IMR-90 (cell line): ENCODE data around the gene UGT1A10. TPM values are rescaled to one million over a fixed set of nuclear protein-coding genes. Genes with fewer than 3 reads are reported as not detected.

Experiments used
- ATAC-seq: fragments of 200-7000 bp; cut with Tn5 transposase; 2 replicates; pipeline ENCODE4 v1.9.1; 2020; ENCODE audit warnings: low read depth, mild to moderate bottlenecking, moderate library complexity
- BruUV-seq: library from RNA; stranded (reverse); fragments of 400-500 nt; replicated peaks from 2 replicates; lab custom pipeline; 2021; lab: Mats Ljungman, UMichigan
- CTCF ChIA-PET: fragments of 300-600 bp; formaldehyde crosslinking; extraction: SDS; loops from one replicate; lab custom pipeline; 2021; ENCODE audit warnings: antibody characterized with exemption; lab: Yijun Ruan, JAX
- POLR2A ChIA-PET: fragments of 300-600 bp; sonication (Branson Sonifier 250); formaldehyde crosslinking; loops from one replicate; lab custom pipeline; 2022; ENCODE audit warnings: antibody characterized with exemption; ENCODE audit not compliant: unreplicated experiment; lab: Charles Lee
- DNase-seq: peaks from one replicate; pipeline ENCODE4 v3.0.0; 2013
- H2AFZ ChIP-seq: replicated peaks from 2 replicates; pipeline ENCODE3; 2013; ENCODE audit warnings: low read length, mild to moderate bottlenecking; ENCODE audit not compliant: poor library complexity
- H2AK5ac ChIP-seq: 2 replicates; pipeline ENCODE4 v1.6.1; 2013; ENCODE audit warnings: low read depth, low read length, inconsistent platforms
- H2AK9ac ChIP-seq: replicated peaks from 2 replicates; pipeline ENCODE3; 2013; ENCODE audit warnings: mild to moderate bottlenecking, low read depth, low read length, moderate library complexity; ENCODE audit not compliant: poor library complexity
- H2BK120ac ChIP-seq: 2 replicates; pipeline ENCODE4 v1.6.1; 2013; ENCODE audit warnings: low read depth, low read length, inconsistent platforms
- H2BK15ac ChIP-seq: 3 replicates; pipeline ENCODE4 v1.6.1; 2013; ENCODE audit warnings: low read depth, low read length, inconsistent platforms
- H2BK20ac ChIP-seq: 2 replicates; pipeline ENCODE4 v1.6.1; 2013; ENCODE audit warnings: low read depth, mild to moderate bottlenecking, inconsistent platforms, low read length, moderate library complexity
- H2BK5ac ChIP-seq: 2 replicates; pipeline ENCODE4 v1.6.1; 2013; ENCODE audit warnings: mild to moderate bottlenecking, low read depth, low read length, inconsistent platforms; ENCODE audit not compliant: poor library complexity, severe bottlenecking
- H3K14ac ChIP-seq: replicated peaks from 2 replicates; pipeline ENCODE4 v1.6.1; 2013; ENCODE audit warnings: low read depth, low read length, inconsistent platforms
- H3K18ac ChIP-seq: 2 replicates; pipeline ENCODE4 v1.6.1; 2013; ENCODE audit warnings: low read depth, low read length, control low read depth
- H3K23ac ChIP-seq: 2 replicates; pipeline ENCODE4 v1.6.1; 2013; ENCODE audit warnings: low read depth, low read length, inconsistent platforms
- H3K27ac ChIP-seq: 2 replicates; pipeline ENCODE4 v1.5.1; 2013; ENCODE audit warnings: mild to moderate bottlenecking, control low read depth, low read length; ENCODE audit not compliant: insufficient read depth
- H3K27me3 ChIP-seq: 2 replicates; pipeline ENCODE4 v1.6.1; 2013; ENCODE audit warnings: low read length; ENCODE audit not compliant: control insufficient read depth, insufficient read depth
- H3K36me3 ChIP-seq: 2 replicates; pipeline ENCODE4 v1.6.1; 2013; ENCODE audit warnings: low read length, mixed read lengths; ENCODE audit not compliant: control insufficient read depth, insufficient read depth
- H3K4ac ChIP-seq: 2 replicates; pipeline ENCODE4 v1.6.1; 2013; ENCODE audit warnings: low read depth, low read length, inconsistent platforms
- H3K4me1 ChIP-seq: 2 replicates; pipeline ENCODE4 v1.6.1; 2013; ENCODE audit warnings: low read length, mixed read lengths; ENCODE audit not compliant: control insufficient read depth, insufficient read depth
- H3K4me2 ChIP-seq: 2 replicates; pipeline ENCODE4 v1.6.1; 2013; ENCODE audit warnings: low read depth, mild to moderate bottlenecking, control low read depth, low read length, moderate library complexity
- H3K4me3 ChIP-seq: 2 replicates; pipeline ENCODE4 v1.5.1; 2013; ENCODE audit warnings: low read depth, mild to moderate bottlenecking, control low read depth, low read length, moderate library complexity; ENCODE audit not compliant: insufficient read depth
- H3K56ac ChIP-seq: 2 replicates; pipeline ENCODE4 v1.6.1; 2013; ENCODE audit warnings: low read length, inconsistent platforms; ENCODE audit not compliant: insufficient read depth; ENCODE audit errors: extremely low read depth
- H3K79me1 ChIP-seq, 2 experiments: 2 replicates each; pipeline ENCODE4 v1.6.1; 2013; ENCODE audit warnings: low read length in 2 of 2, inconsistent platforms in 1 of 2, low read depth in 1 of 2
- H3K9ac ChIP-seq: 2 replicates; pipeline ENCODE4 v1.6.1; 2013; ENCODE audit warnings: low read depth, low read length, control low read depth
- H3K9me1 ChIP-seq: 2 replicates; pipeline ENCODE4 v1.6.1; 2013; ENCODE audit warnings: low read length, inconsistent platforms; ENCODE audit not compliant: insufficient read depth
- H3K9me3 ChIP-seq: 2 replicates; pipeline ENCODE4 v1.6.1; 2013; ENCODE audit warnings: low read length; ENCODE audit not compliant: control insufficient read depth, insufficient read depth
- H4K20me1 ChIP-seq: 2 replicates; pipeline ENCODE4 v1.6.1; 2013; ENCODE audit warnings: low read length, inconsistent platforms; ENCODE audit not compliant: insufficient read depth
- H4K5ac ChIP-seq: 2 replicates; pipeline ENCODE4 v1.6.1; 2013; ENCODE audit warnings: mild to moderate bottlenecking, low read depth, low read length, control low read depth
- H4K8ac ChIP-seq, 2 experiments: 2 replicates each; pipeline ENCODE4 v1.6.1; 2013; ENCODE audit warnings: low read depth in 2 of 2, low read length in 2 of 2, control low read depth in 1 of 2, inconsistent platforms in 1 of 2
- H4K91ac ChIP-seq: 2 replicates; pipeline ENCODE4 v1.6.1; 2013; ENCODE audit warnings: low read depth, low read length, inconsistent platforms; ENCODE audit not compliant: insufficient read depth
- BHLHE40 ChIP-seq: fragments of 150-350 bp; IDR thresholded peaks from 2 replicates; pipeline ENCODE4 v1.6.1; 2016; ENCODE audit warnings: mild to moderate bottlenecking, low read depth, low read length
- CEBPB ChIP-seq: IDR thresholded peaks from 2 replicates; pipeline ENCODE4 v1.6.1; 2012; ENCODE audit warnings: low read depth, low read length, improper control_type of control experiment
- CHD1 ChIP-seq: IDR thresholded peaks from 2 replicates; pipeline ENCODE4 v1.6.1; 2012; ENCODE audit warnings: low read depth, low read length, improper control_type of control experiment
- CTCF ChIP-seq: conservative IDR thresholded peaks from 2 replicates; pipeline ENCODE4 v1.5.1; 2012; ENCODE audit warnings: mild to moderate bottlenecking, low read depth, low read length, improper control_type of control experiment
- MAZ ChIP-seq: IDR thresholded peaks from 2 replicates; pipeline ENCODE4 v1.6.1; 2012; ENCODE audit warnings: low read depth, mild to moderate bottlenecking, low read length, improper control_type of control experiment, moderate library complexity, borderline replicate concordance
- NFE2L2 ChIP-seq: fragments of 150-350 bp; IDR thresholded peaks from 2 replicates; pipeline ENCODE4 v1.6.1; 2016; ENCODE audit warnings: low read depth, mild to moderate bottlenecking, low read length
- POLR2A ChIP-seq: IDR thresholded peaks from 2 replicates; pipeline ENCODE4 v1.6.1; 2012; ENCODE audit warnings: mild to moderate bottlenecking, low read depth, low read length
- RAD21 ChIP-seq: IDR thresholded peaks from 2 replicates; pipeline ENCODE4 v1.6.1; 2012; ENCODE audit warnings: low read length, improper control_type of control experiment
- RFX5 ChIP-seq: IDR thresholded peaks from 2 replicates; pipeline ENCODE4 v1.8.0; 2012; ENCODE audit warnings: low read depth, mild to moderate bottlenecking, low read length, moderate library complexity
- SMC3 ChIP-seq: fragments of 150-350 bp; IDR thresholded peaks from 2 replicates; pipeline ENCODE4 v1.6.1; 2016; ENCODE audit warnings: low read depth, mild to moderate bottlenecking, antibody characterized with exemption, low read length, moderate library complexity
- WGBS, 2 experiments: methylation state at CpG; one replicate each; pipeline versions ENCODE4 v1.1.5 to v1.1.7; 2013; ENCODE audit warnings: missing lambda C conversion rate in 2 of 2; ENCODE audit not compliant: insufficient read length in 1 of 2; ENCODE audit errors: extremely low coverage in 2 of 2; 5-methylcytosine and 5-hydroxymethylcytosine counted together
- dilution Hi-C: fragments of 300-500 bp; cut with HindIII; formaldehyde crosslinking; loops from one replicate; pipeline ENCODE4 v1.14.3; 2018; ENCODE audit warnings: low sequenced_read_pairs; ENCODE audit not compliant: unreplicated experiment
- in situ Hi-C: fragments of 300-500 bp; cut with MboI; formaldehyde crosslinking; loops from 3 replicates; pipeline ENCODE4 v1.14.3; 2019; ENCODE audit warnings: low sequenced_read_pairs, inconsistent platforms, mixed read lengths
- intact Hi-C: fragments of 100-400 bp; cut with micrococcal nuclease; formaldehyde crosslinking; loops from 2 replicates; pipeline ENCODE4 v1.10.0; 2022
- polyA plus RNA-seq, 3 experiments: library from polyadenylated mRNA; depleted of rRNA; stranded (reverse); fragments of >200 nt; gene quantifications; 2 replicates each; pipeline ENCODE4 v1.2.3, GENCODE V29; 2012; ENCODE audit warnings: low replicate concordance in 1 of 3
- total RNA-seq: library from RNA; depleted of rRNA; stranded (reverse); fragments of >200 nt; gene quantifications from 2 replicates; pipeline ENCODE4 v1.2.3, GENCODE V29; 2012
- TF ChIP-seq, protein P1 (sequence below): fragments of 150-350 bp; IDR thresholded peaks from 2 replicates; pipeline ENCODE4 v1.6.1; 2016; ENCODE audit warnings: low read depth, mild to moderate bottlenecking, low read length, moderate library complexity, borderline replicate concordance
- TF ChIP-seq, protein P2 (sequence below): fragments of 150-350 bp; IDR thresholded peaks from 2 replicates; pipeline ENCODE4 v1.6.1; 2017; ENCODE audit warnings: mild to moderate bottlenecking, antibody characterized with exemption, low read length, low read depth

The UGT1A10 gene
- total and polyA plus RNA-seq, 2 of the 4 experiments (the other 2 are of a cell fraction), result not detected

GRCh38 chr2:233818639-233819621 is 182.7 kb downstream of the UGT1A10 start:
- Histone ChIP-seq H3K4ac (no peak overlapping the region), H3K4me2 (no peak overlapping the region), H3K56ac (no peak overlapping the region), H2AFZ (peak overlapping the region; percentile 23), H3K4me1 (no peaks in the 10 kb centered on the region), H3K9me3 (no peaks in the 10 kb centered on the region), H3K18ac (no peak overlapping the region), H4K8ac (no peak overlapping the region), H2BK120ac (no peak overlapping the region), H3K27me3 (peaks cover 7% of the 10 kb centered on the region; the same call in 1 of the 2 replicates), H2BK15ac (no peak overlapping the region), H4K91ac (no peak overlapping the region), H2AK9ac (peak overlapping the region; percentile 37), H3K27ac (no peak overlapping the region), H3K36me3 (no peaks in the 10 kb centered on the region), H3K23ac (no peak overlapping the region), H2BK20ac (no peak overlapping the region), H3K9ac (no peak overlapping the region), H3K79me1 (no peaks in the 10 kb centered on the region), H4K20me1 (no peaks in the 10 kb centered on the region), H4K5ac (no peak overlapping the region), H2BK5ac (no peak overlapping the region), H3K4me3 (no peak overlapping the region), H3K9me1 (no peaks in the 10 kb centered on the region), H3K14ac (no peak overlapping the region), H2AK5ac (no peak overlapping the region)
- intact Hi-C loops, result no loop called here
- POLR2A ChIA-PET, result no interaction called here
- ATAC-seq (no peak), DNase-seq (no peak)
- WGBS, 2 experiments, result 57% methylated on average over 6 of the region's 17 CpGs; no CpG with 5 or more reads in 1 of the 2 experiments
- TF ChIP-seq CEBPB, result no peak
- TF ChIP-seq RAD21, result no peak
- TF ChIP-seq, protein P1, sequence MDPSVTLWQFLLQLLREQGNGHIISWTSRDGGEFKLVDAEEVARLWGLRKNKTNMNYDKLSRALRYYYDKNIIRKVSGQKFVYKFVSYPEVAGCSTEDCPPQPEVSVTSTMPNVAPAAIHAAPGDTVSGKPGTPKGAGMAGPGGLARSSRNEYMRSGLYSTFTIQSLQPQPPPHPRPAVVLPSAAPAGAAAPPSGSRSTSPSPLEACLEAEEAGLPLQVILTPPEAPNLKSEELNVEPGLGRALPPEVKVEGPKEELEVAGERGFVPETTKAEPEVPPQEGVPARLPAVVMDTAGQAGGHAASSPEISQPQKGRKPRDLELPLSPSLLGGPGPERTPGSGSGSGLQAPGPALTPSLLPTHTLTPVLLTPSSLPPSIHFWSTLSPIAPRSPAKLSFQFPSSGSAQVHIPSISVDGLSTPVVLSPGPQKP, result no peak
- no peak for TF ChIP-seq CTCF
- no peak for TF ChIP-seq POLR2A
- TF ChIP-seq, protein P2, sequence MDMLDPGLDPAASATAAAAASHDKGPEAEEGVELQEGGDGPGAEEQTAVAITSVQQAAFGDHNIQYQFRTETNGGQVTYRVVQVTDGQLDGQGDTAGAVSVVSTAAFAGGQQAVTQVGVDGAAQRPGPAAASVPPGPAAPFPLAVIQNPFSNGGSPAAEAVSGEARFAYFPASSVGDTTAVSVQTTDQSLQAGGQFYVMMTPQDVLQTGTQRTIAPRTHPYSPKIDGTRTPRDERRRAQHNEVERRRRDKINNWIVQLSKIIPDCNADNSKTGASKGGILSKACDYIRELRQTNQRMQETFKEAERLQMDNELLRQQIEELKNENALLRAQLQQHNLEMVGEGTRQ, result no peak
- TF ChIP-seq NFE2L2, result no peak
- no peak for TF ChIP-seq MAZ
- no peak for TF ChIP-seq SMC3
- no peak for TF ChIP-seq CHD1
- TF ChIP-seq BHLHE40, result no peak
- TF ChIP-seq RFX5, result no peak
- in situ Hi-C loops, result no loop called here
- CTCF ChIA-PET, result interaction anchor here (0.9 kb wide), 1 partner anchor 14 kb away, joined by 3 read pairs; no protein-coding TSS in a partner anchor
- dilution Hi-C loops, result no loop called here
- no TSS peak for BruUV-seq
